Hypothalamus (tissue), 51 donors: ENCODE measurements around the gene MAP2K3.

Experiments
- DNase-seq, 51 donors: peaks; one replicate each; lab custom pipeline; 2025; lab: John Stamatoyannopoulos, UW

MAP2K3 gene

GRCh38 chr17:21252289-21252795 is 32.2 kb upstream of the MAP2K3 start:
- DNase-seq: no peak

GRCh38 chr17:21252796-21253645 is 31.5 kb upstream of the MAP2K3 start, which contains the start of gene NATD1:
NATD1 (minus strand) TSS chr17:21253410; CDS start chr17:21253264, 146 bp downstream.
- peak; percentile 15 to 93 (median 81) for DNase-seq

GRCh38 chr17:21253646-21254441 is 30.7 kb upstream of the MAP2K3 start:
- DNase-seq: no peak

GRCh38 chr17:21258593-21258992 is 25.9 kb upstream of the MAP2K3 start:
- no peak for DNase-seq

GRCh38 chr17:21262259-21262993 is 22.1 kb upstream of the MAP2K3 start:
- DNase-seq: no peak

GRCh38 chr17:21263376-21263775 is 21.1 kb upstream of the MAP2K3 start:
- no peak for DNase-seq

GRCh38 chr17:21268596-21269188 is 15.8 kb upstream of the MAP2K3 start:
- DNase-seq: no peak

GRCh38 chr17:21269394-21269793 is 15.1 kb upstream of the MAP2K3 start:
- DNase-seq: no peak

GRCh38 chr17:21271454-21272183 is 12.9 kb upstream of the MAP2K3 start:
- DNase-seq: no peak

GRCh38 chr17:21272250-21272649 is 12.3 kb upstream of the MAP2K3 start:
- DNase-seq: no peak

GRCh38 chr17:21272881-21273792 is 11.4 kb upstream of the MAP2K3 start:
- no peak for DNase-seq

- peak in 1 of 51 donors; percentile 63 for DNase-seq
Observed at GRCh38 chr17:21275047-21275578, 9.4 kb upstream of the MAP2K3 start.

- peak; percentile 40 to 97 (median 90) for DNase-seq
Observed at GRCh38 chr17:21275579-21276263, 8.8 kb upstream of the MAP2K3 start.

GRCh38 chr17:21276264-21276588 is 8.3 kb upstream of the MAP2K3 start:
- DNase-seq: no peak

GRCh38 chr17:21277332-21277731 is 7.2 kb upstream of the MAP2K3 start:
- DNase-seq: no peak

- no peak for DNase-seq
Observed at GRCh38 chr17:21278450-21279197, 5.9 kb upstream of the MAP2K3 start.

- DNase-seq: no peak
Observed at GRCh38 chr17:21279198-21279535, 5.3 kb upstream of the MAP2K3 start.
